Mucosa of descending colon (tissue), 3 donors: Measurements from ENCODE around the gene TMEM212. TPM values are rescaled to one million over a fixed set of nuclear protein-coding genes. Genes with fewer than 3 reads are reported as not detected.

Experiments used
- ATAC-seq: fragments of 200-7000 bp; cut with Tn5 transposase; one replicate; pipeline ENCODE4 v1.9.1; 2020; ENCODE audit warnings: mild to moderate bottlenecking, moderate library complexity
- DNase-seq, 3 donors: peaks; one replicate each; pipeline ENCODE4 v3.0.0-alpha.2; 2020
- H3K36me3 ChIP-seq: fragments of 200-600 bp; one replicate; pipeline ENCODE4 v1.8.0; 2021; ENCODE audit warnings: low read depth, mild to moderate bottlenecking
- H3K4me1 ChIP-seq: fragments of 200-600 bp; one replicate; pipeline ENCODE4 v1.8.0; 2021; ENCODE audit warnings: low read depth, mild to moderate bottlenecking
- H3K4me3 ChIP-seq: fragments of 200-600 bp; one replicate; pipeline ENCODE4 v1.8.0; 2021; ENCODE audit warnings: mild to moderate bottlenecking
- H3K9me3 ChIP-seq: fragments of 200-600 bp; one replicate; pipeline ENCODE4 v1.8.0; 2021; ENCODE audit warnings: mild to moderate bottlenecking
- intact Hi-C, 2 donors: fragments of 100-400 bp; cut with DNase I in 1 of 2; cut with micrococcal nuclease in 1 of 2; formaldehyde crosslinking; loops; one replicate each; pipeline versions ENCODE4 v1.11.0 to v1.11.1; 2022; cut with DNase I, micrococcal nuclease
- total RNA-seq, 3 donors: library from RNA; stranded (reverse); fragmentation: NEBNext Ultra II Directional in 2 of 3; extraction: Animal tissue kit (Norgen Biotek cat#: 25700) in 2 of 3; gene quantifications; one replicate each; pipeline versions ENCODE4 v1.2.1 to v1.2.4, GENCODE V29; 2021 to 2023
- TF ChIP-seq, protein P1 (sequence below): fragments of 200-600 bp; IDR thresholded peaks from one replicate; pipeline ENCODE4 v1.8.0; 2022; ENCODE audit warnings: antibody characterized with exemption, mild to moderate bottlenecking
- donor health status: DM: no; HTN: no; CAD: no; lungs with moderate emphysema.
- donor health status: DM: no; HTN: no; CAD: no.
- donor health status: DM: no; HTN: yes; CAD: no.

TMEM212 gene
- total RNA-seq, 3 donors from 2014 or later: not detected

DNA sequence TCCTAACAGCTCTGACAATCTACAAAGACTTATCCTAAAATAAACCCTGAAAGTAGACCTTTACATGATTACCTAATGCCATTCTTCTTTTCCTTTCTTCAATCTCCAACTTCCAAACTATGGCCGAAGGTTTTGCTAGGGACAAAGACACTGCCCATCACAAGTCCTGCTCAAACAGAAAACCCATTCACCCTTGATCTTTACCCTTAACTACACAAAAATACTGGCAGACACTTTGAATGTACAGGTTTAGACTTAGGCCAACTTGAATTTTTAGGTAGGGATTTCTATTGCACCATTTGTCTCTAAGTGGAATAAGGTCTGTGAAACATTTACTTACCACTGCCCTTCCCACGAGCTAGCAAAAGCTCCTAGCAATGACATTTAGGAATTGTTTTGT, 64.6 kb downstream of the TMEM212 start:
- Histone ChIP-seq H3K9me3 (peaks cover 2% of the 10 kb centered on the region), H3K4me3 (no peak overlapping the region), H3K36me3 (no peaks in the 10 kb centered on the region), H3K4me1 (no peaks in the 10 kb centered on the region)
- DNase-seq: no peak
- ATAC-seq: no peak
- intact Hi-C loops: no loop called here
- TF ChIP-seq, protein P1, sequence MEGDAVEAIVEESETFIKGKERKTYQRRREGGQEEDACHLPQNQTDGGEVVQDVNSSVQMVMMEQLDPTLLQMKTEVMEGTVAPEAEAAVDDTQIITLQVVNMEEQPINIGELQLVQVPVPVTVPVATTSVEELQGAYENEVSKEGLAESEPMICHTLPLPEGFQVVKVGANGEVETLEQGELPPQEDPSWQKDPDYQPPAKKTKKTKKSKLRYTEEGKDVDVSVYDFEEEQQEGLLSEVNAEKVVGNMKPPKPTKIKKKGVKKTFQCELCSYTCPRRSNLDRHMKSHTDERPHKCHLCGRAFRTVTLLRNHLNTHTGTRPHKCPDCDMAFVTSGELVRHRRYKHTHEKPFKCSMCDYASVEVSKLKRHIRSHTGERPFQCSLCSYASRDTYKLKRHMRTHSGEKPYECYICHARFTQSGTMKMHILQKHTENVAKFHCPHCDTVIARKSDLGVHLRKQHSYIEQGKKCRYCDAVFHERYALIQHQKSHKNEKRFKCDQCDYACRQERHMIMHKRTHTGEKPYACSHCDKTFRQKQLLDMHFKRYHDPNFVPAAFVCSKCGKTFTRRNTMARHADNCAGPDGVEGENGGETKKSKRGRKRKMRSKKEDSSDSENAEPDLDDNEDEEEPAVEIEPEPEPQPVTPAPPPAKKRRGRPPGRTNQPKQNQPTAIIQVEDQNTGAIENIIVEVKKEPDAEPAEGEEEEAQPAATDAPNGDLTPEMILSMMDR: no peak

DNA sequence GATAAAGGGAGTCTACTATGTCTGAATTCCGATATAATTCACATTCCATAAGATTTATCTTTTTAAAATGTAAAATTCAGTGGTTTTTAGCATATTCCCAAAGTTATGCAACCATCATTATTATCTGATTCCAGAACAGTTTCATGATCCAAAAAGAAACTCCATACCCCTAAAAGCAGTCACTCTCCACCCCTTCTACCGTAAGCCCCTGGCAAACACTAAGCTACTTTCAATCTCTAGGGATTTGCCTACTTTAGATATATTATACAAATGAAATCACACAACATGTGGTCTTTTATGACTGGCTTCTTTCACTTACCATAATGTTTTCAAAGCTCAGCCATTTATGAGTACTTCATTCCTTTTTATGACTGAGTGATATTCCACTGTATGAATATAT, 65.6 kb downstream of the TMEM212 start:
- TF ChIP-seq, protein P1: no peak
- Histone ChIP-seq H3K9me3 (peaks cover 2% of the 10 kb centered on the region), H3K4me3 (no peak overlapping the region), H3K4me1 (no peaks in the 10 kb centered on the region), H3K36me3 (no peaks in the 10 kb centered on the region)
- DNase-seq: no peak
- intact Hi-C loops: no loop called here
- no peak for ATAC-seq

Other genes starting within 250 kb of the TMEM212 start
- 100 to 1,000 TPM in 1 of 3 donors, 10 to 100 TPM in 2; 46.6 to 105 (median 65.1) TPM for gene PLD1, start 32.9 kb upstream of the TMEM212 start, total RNA-seq
- gene FNDC3B, start 196.2 kb downstream of the TMEM212 start, total RNA-seq: 100 to 1,000 TPM; 107 to 132 (median 126) TPM